HepG2 (cell line): ENCODE data around the gene CDC14A. TPM values are rescaled to one million over a fixed set of nuclear protein-coding genes. Genes with fewer than 3 reads are reported as not detected.

ENCODE experiments used
- ATAC-seq: fragments of 200-7000 bp; cut with Tn5 transposase; 3 replicates; pipeline ENCODE4 v1.9.1; 2020; ENCODE audit warnings: mild to moderate bottlenecking, moderate library complexity
- BruUV-seq: library from RNA; stranded (reverse); fragments of 400-500 nt; replicated peaks from 2 replicates; lab custom pipeline; 2021; lab: Mats Ljungman, UMichigan
- CTCF ChIA-PET: fragments of 300-600 bp; formaldehyde crosslinking; extraction: SDS; loops from one replicate; lab custom pipeline; 2021; ENCODE audit warnings: low total read pairs, inconsistent platforms, low intra/inter-chr PET ratio; lab: Yijun Ruan, JAX
- POLR2A ChIA-PET: fragments of 350-600 bp; sonication (Branson Sonifier 250); formaldehyde crosslinking; loops from one replicate; lab custom pipeline; 2020; ENCODE audit warnings: antibody characterized with exemption, inconsistent platforms; lab: Yijun Ruan, JAX
- DNase-seq: peaks from one replicate; pipeline ENCODE4 v3.0.0-alpha.2; 2015; ENCODE audit warnings: low spot score
- FAIRE-seq: peaks from 3 replicates; lab custom pipeline; 2011; peaks lifted over from hg19 to GRCh38; lab: Jason Lieb, UNC
- H2AFZ ChIP-seq: one replicate; pipeline ENCODE4 v1.6.1; 2011; ENCODE audit warnings: low read length, inconsistent platforms
- H3K27ac ChIP-seq: fragments of 300-600 bp; 3 replicates; pipeline ENCODE4 v1.8.0; 2011; ENCODE audit warnings: mixed run types, mild to moderate bottlenecking, mixed read lengths, low read length, inconsistent platforms; ENCODE audit not compliant: insufficient read depth; ENCODE audit errors: extremely low read length
- H3K27me3 ChIP-seq, 2 experiments: fragments of 200-600 bp in 1 of 2; 2 replicates in 1 of 2; 3 replicates in 1 of 2; pipeline versions ENCODE4 v1.6.0 to v1.8.0; 2011; ENCODE audit warnings: low read length in 2 of 2, mild to moderate bottlenecking in 2 of 2, moderate library complexity in 2 of 2, inconsistent platforms in 1 of 2; ENCODE audit not compliant: insufficient read depth in 2 of 2, control insufficient read depth in 1 of 2
- H3K36me3 ChIP-seq, 2 experiments: fragments of 200-600 bp in 1 of 2; replicated peaks in 1 of 2; 2 replicates in 1 of 2; 3 replicates in 1 of 2; pipeline versions ENCODE4 v1.5.1 to v1.8.0; 2011; ENCODE audit warnings: low read length in 2 of 2, inconsistent platforms in 1 of 2; ENCODE audit not compliant: insufficient read depth in 2 of 2, control insufficient read depth in 1 of 2
- H3K4me1 ChIP-seq: 2 replicates; pipeline ENCODE4 v1.5.1; 2012; ENCODE audit warnings: low read length, inconsistent platforms; ENCODE audit not compliant: insufficient read depth
- H3K4me2 ChIP-seq: 2 replicates; pipeline ENCODE4 v1.6.0; 2011; ENCODE audit warnings: low read depth, low read length, inconsistent platforms
- H3K4me3 ChIP-seq, 3 experiments: fragments of 200-600 bp in 1 of 3; sonication (generic), shearing (Covaris generic) in 1 of 3; replicated peaks in 1 of 3; 2 replicates each; pipeline ENCODE4 v1.5.1; 2011 to 2016; ENCODE audit warnings: low read length in 3 of 3, inconsistent platforms in 2 of 3, low read depth in 2 of 3, mild to moderate bottlenecking in 2 of 3, control low read depth in 1 of 3, mixed read lengths in 1 of 3; ENCODE audit not compliant: insufficient read depth in 1 of 3
- H3K79me2 ChIP-seq: one replicate; pipeline ENCODE4 v1.6.1; 2011; ENCODE audit warnings: low read length, inconsistent platforms; ENCODE audit not compliant: insufficient read depth
- H3K9ac ChIP-seq: 2 replicates; pipeline ENCODE4 v1.6.0; 2011; ENCODE audit warnings: mild to moderate bottlenecking, low read depth, low read length, inconsistent platforms; ENCODE audit not compliant: insufficient read depth
- H3K9me3 ChIP-seq: 2 replicates; pipeline ENCODE4 v1.5.1; 2012; ENCODE audit warnings: mild to moderate bottlenecking, low read length
- H4K20me1 ChIP-seq: 2 replicates; pipeline ENCODE4 v1.6.0; 2011; ENCODE audit warnings: inconsistent platforms, mild to moderate bottlenecking, low read length, moderate library complexity; ENCODE audit not compliant: insufficient read depth
- HDAC2 ChIP-seq: sonication (generic); formaldehyde crosslinking; IDR thresholded peaks from 2 replicates; pipeline ENCODE4 v1.4.0; 2020; ENCODE audit warnings: missing genetic modification reagents
- HIVEP1 ChIP-seq: sonication (generic); formaldehyde crosslinking; IDR thresholded peaks from 2 replicates; pipeline ENCODE4 v1.4.0; 2020; ENCODE audit warnings: mild to moderate bottlenecking, missing genetic modification reagents
- HMGA1 ChIP-seq: sonication (generic); formaldehyde crosslinking; conservative IDR thresholded peaks from 2 replicates; pipeline ENCODE4 v1.4.0; 2020; ENCODE audit warnings: missing genetic modification reagents
- NRL ChIP-seq: sonication (generic); formaldehyde crosslinking; IDR thresholded peaks from 2 replicates; pipeline ENCODE4 v1.5.0; 2020; ENCODE audit warnings: missing genetic modification reagents, mild to moderate bottlenecking, moderate library complexity, borderline replicate concordance
- POLR2AphosphoS5 ChIP-seq: IDR thresholded peaks from 2 replicates; pipeline ENCODE4 v1.6.1; 2012; ENCODE audit warnings: low read depth, low read length
- PPARG ChIP-seq: conservative IDR thresholded peaks from 2 replicates; pipeline ENCODE4 v1.6.1; 2016; ENCODE audit warnings: missing biosample characterization, missing genetic modification reagents
- SAFB2 ChIP-seq: sonication (generic); formaldehyde crosslinking; IDR thresholded peaks from 2 replicates; pipeline ENCODE4 v1.5.1; 2020; ENCODE audit warnings: missing genetic modification reagents, low read depth, mild to moderate bottlenecking, borderline replicate concordance
- SP140L ChIP-seq: sonication (generic); formaldehyde crosslinking; IDR thresholded peaks from 2 replicates; pipeline ENCODE4 v1.4.0; 2020; ENCODE audit warnings: missing genetic modification reagents, borderline replicate concordance
- ZBTB21 ChIP-seq: sonication (generic); formaldehyde crosslinking; IDR thresholded peaks from 2 replicates; pipeline ENCODE4 v1.4.0; 2020; ENCODE audit warnings: missing genetic modification reagents
- ZNF205 ChIP-seq: IDR thresholded peaks from 2 replicates; pipeline ENCODE4 v1.6.1; 2018; ENCODE audit warnings: missing biosample characterization, missing genetic modification reagents
- ZNF747 ChIP-seq: sonication (generic); formaldehyde crosslinking; IDR thresholded peaks from 2 replicates; pipeline ENCODE4 v1.8.1; 2023; ENCODE audit warnings: missing genetic modification reagents, mild to moderate bottlenecking, borderline replicate concordance
- WGBS: methylation state at CpG from one replicate; pipeline ENCODE4 v1.1.6; 2017; ENCODE audit warnings: low lambda C conversion rate; 5-methylcytosine and 5-hydroxymethylcytosine counted together
- in situ Hi-C: cut with HindIII; loops from 2 replicates; pipeline ENCODE4 v1.10.0; 2017; ENCODE audit warnings: low pct_unique_long_range_greater_than_20kb; ENCODE audit not compliant: extremely low pct_ligation_motif_present
- intact Hi-C: fragments of 100-400 bp; cut with micrococcal nuclease; formaldehyde crosslinking; loops from one replicate; pipeline ENCODE4 v1.10.0; 2022; ENCODE audit not compliant: unreplicated experiment
- polyA plus RNA-seq, 8 experiments: library from polyadenylated mRNA; depleted of rRNA in 3 of 8; stranded (reverse) in 7 of 8; unstranded in 1 of 8; fragments of >200 nt; fragmentation: Illumina TruSeq in 4 of 8; extraction: Trizol in 4 of 8; gene quantifications; 2 replicates each; pipeline versions ENCODE4 v1.2.1 to v1.2.3, GENCODE V29; 2011 to 2016; ENCODE audit warnings: low read depth in 4 of 8, missing spikeins in 1 of 8, mixed read lengths in 1 of 8; ENCODE audit not compliant: insufficient read depth in 1 of 8
- total RNA-seq, 5 experiments: library from RNA; depleted of rRNA; stranded (reverse); fragments of >200 nt; fragmentation: Illumina TruSeq; extraction: Trizol; gene quantifications; 2 replicates each; pipeline ENCODE4 v1.2.3, GENCODE V29; 2016; ENCODE audit warnings: low read depth in 1 of 5
- TF ChIP-seq, protein P1 (sequence below): IDR thresholded peaks from 2 replicates; pipeline ENCODE4 v1.6.1; 2016
- TF ChIP-seq, protein P2 (sequence below): sonication (generic); formaldehyde crosslinking; IDR thresholded peaks from 2 replicates; pipeline ENCODE4 v1.4.0; 2020; ENCODE audit warnings: low read depth, mild to moderate bottlenecking, missing genetic modification reagents
- TF ChIP-seq, protein P3 (sequence below): fragments of 450-650 bp; IDR thresholded peaks from 2 replicates; pipeline ENCODE4 v1.6.1; 2017; ENCODE audit warnings: mild to moderate bottlenecking
- TF ChIP-seq, protein P4 (sequence below): sonication (generic); formaldehyde crosslinking; IDR thresholded peaks from 2 replicates; pipeline ENCODE4 v1.8.0; 2022; ENCODE audit warnings: mild to moderate bottlenecking, missing genetic modification reagents, moderate library complexity
- TF ChIP-seq, protein P5 (sequence below): sonication (generic); formaldehyde crosslinking; IDR thresholded peaks from 2 replicates; pipeline ENCODE4 v1.8.1; 2023; ENCODE audit warnings: mild to moderate bottlenecking, missing genetic modification reagents, borderline replicate concordance

The CDC14A gene
- total and polyA plus RNA-seq, 2 of the 13 experiments (the other 11 are each of a cell fraction or from before 2014, with no cell fraction given): 2.8 to 4.9 TPM

DNA sequence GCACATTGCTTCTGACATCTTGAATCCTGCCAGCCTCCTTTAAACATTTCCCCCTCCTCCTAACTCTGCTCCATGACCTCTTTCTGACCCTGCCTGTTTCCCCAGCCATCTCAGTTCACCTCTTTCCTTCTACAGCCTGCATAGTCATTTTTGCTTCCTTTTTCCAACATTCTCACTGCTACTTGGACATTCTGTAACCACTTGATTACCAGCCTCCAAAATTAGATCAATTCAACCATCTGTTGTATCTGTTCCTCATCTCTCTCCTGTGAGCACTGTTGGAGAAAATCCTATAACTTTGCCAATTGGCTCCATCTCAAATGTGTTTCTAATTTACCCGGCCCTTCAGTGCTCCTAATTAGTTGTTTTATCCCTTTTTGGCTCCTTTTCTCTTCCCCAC, 158.1 kb downstream of the CDC14A start:
- Histone ChIP-seq H3K27me3 (no peaks in the 10 kb centered on the region), H3K9ac (no peak overlapping the region), H3K4me2 (no peak overlapping the region), H3K4me1 (peaks cover 6% of the 10 kb centered on the region), H3K4me3 (no peak overlapping the region), H3K9me3 (no peaks in the 10 kb centered on the region), H3K36me3 (no peaks in the 10 kb centered on the region), H3K27ac (no peak overlapping the region), H4K20me1 (no peaks in the 10 kb centered on the region), H3K79me2 (no peaks in the 10 kb centered on the region), H2AFZ (no peak overlapping the region)
- CTCF ChIA-PET: no interaction called here
- no TSS peak for BruUV-seq
- TF ChIP-seq SP140L (CRISPR knock-in tag) (no peak), SAFB2 (CRISPR knock-in tag) (no peak), POLR2AphosphoS5 (no peak), NRL (CRISPR knock-in tag) (no peak), PPARG (CRISPR knock-in tag) (no peak), ZBTB21 (CRISPR knock-in tag) (no peak), HDAC2 (no peak), ZNF205 (CRISPR knock-in tag) (no peak), HMGA1 (CRISPR knock-in tag) (no peak), HIVEP1 (CRISPR knock-in tag) (no peak), ZNF747 (CRISPR knock-in tag) (no peak)
- TF ChIP-seq, protein P1, sequence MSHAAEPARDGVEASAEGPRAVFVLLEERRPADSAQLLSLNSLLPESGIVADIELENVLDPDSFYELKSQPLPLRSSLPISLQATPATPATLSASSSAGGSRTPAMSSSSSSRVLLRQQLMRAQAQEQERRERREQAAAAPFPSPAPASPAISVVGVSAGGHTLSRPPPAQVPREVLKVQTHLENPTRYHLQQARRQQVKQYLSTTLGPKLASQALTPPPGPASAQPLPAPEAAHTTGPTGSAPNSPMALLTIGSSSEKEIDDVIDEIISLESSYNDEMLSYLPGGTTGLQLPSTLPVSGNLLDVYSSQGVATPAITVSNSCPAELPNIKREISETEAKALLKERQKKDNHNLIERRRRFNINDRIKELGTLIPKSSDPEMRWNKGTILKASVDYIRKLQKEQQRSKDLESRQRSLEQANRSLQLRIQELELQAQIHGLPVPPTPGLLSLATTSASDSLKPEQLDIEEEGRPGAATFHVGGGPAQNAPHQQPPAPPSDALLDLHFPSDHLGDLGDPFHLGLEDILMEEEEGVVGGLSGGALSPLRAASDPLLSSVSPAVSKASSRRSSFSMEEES (CRISPR knock-in tag): no peak
- TF ChIP-seq, protein P2, sequence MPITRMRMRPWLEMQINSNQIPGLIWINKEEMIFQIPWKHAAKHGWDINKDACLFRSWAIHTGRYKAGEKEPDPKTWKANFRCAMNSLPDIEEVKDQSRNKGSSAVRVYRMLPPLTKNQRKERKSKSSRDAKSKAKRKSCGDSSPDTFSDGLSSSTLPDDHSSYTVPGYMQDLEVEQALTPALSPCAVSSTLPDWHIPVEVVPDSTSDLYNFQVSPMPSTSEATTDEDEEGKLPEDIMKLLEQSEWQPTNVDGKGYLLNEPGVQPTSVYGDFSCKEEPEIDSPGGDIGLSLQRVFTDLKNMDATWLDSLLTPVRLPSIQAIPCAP: no peak
- TF ChIP-seq, protein P3, sequence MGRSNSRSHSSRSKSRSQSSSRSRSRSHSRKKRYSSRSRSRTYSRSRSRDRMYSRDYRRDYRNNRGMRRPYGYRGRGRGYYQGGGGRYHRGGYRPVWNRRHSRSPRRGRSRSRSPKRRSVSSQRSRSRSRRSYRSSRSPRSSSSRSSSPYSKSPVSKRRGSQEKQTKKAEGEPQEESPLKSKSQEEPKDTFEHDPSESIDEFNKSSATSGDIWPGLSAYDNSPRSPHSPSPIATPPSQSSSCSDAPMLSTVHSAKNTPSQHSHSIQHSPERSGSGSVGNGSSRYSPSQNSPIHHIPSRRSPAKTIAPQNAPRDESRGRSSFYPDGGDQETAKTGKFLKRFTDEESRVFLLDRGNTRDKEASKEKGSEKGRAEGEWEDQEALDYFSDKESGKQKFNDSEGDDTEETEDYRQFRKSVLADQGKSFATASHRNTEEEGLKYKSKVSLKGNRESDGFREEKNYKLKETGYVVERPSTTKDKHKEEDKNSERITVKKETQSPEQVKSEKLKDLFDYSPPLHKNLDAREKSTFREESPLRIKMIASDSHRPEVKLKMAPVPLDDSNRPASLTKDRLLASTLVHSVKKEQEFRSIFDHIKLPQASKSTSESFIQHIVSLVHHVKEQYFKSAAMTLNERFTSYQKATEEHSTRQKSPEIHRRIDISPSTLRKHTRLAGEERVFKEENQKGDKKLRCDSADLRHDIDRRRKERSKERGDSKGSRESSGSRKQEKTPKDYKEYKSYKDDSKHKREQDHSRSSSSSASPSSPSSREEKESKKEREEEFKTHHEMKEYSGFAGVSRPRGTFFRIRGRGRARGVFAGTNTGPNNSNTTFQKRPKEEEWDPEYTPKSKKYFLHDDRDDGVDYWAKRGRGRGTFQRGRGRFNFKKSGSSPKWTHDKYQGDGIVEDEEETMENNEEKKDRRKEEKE: no peak
- TF ChIP-seq, protein P4, sequence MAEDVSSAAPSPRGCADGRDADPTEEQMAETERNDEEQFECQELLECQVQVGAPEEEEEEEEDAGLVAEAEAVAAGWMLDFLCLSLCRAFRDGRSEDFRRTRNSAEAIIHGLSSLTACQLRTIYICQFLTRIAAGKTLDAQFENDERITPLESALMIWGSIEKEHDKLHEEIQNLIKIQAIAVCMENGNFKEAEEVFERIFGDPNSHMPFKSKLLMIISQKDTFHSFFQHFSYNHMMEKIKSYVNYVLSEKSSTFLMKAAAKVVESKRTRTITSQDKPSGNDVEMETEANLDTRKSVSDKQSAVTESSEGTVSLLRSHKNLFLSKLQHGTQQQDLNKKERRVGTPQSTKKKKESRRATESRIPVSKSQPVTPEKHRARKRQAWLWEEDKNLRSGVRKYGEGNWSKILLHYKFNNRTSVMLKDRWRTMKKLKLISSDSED (CRISPR knock-in tag): no peak
- TF ChIP-seq, protein P5, sequence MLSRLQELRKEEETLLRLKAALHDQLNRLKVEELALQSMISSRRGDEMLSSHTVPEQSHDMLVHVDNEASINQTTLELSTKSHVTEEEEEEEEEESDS (CRISPR knock-in tag): no peak
- no peak for DNase-seq
- in situ Hi-C loops (no loop called here), intact Hi-C loops (no loop called here)
- WGBS: 83% methylated on average over 1 of the region's 1 CpG
- POLR2A ChIA-PET: no interaction called here
- ATAC-seq: no peak
- no peak for FAIRE-seq
